ENCODE results near the gene RPL29.

Gene RPL29

GRCh38 chr3:51963951-51964451, 31.7 kb downstream of the RPL29 start:
- DNase-seq (ENCODE audit: low spot score), result no peak

GRCh38 chr3:51962854-51963530, 32.7 kb downstream of the RPL29 start:
- DNase-seq (ENCODE audit: low spot score), result no peak

- no peak for DNase-seq (ENCODE audit: low spot score)
Measured at GRCh38 chr3:51961602-51962569, 33.8 kb downstream of the RPL29 start.

- no peak for DNase-seq (ENCODE audit: low spot score)
Measured at GRCh38 chr3:51961011-51961410, 34.7 kb downstream of the RPL29 start.

- DNase-seq (ENCODE audit: low spot score), result no peak
Measured at GRCh38 chr3:51960386-51960785, 35.3 kb downstream of the RPL29 start.

GRCh38 chr3:51959651-51960050, 36.0 kb downstream of the RPL29 start:
- DNase-seq (ENCODE audit: low spot score), result no peak

- no peak for DNase-seq (ENCODE audit: low spot score)
Measured at GRCh38 chr3:51958603-51959521, 36.8 kb downstream of the RPL29 start.

- DNase-seq (ENCODE audit: low spot score), result no peak
Measured at GRCh38 chr3:51957520-51958205, 38.0 kb downstream of the RPL29 start.

GRCh38 chr3:51955893-51956770, 39.6 kb downstream of the RPL29 start:
- no peak for DNase-seq (ENCODE audit: low spot score)

GRCh38 chr3:51955175-51955892, 40.4 kb downstream of the RPL29 start, which contains the start of gene GPR62:
Gene GPR62, plus strand, starts transcription at chr3:51955381. Its CDS starts 272 bp downstream, at chr3:51955653.
- no peak for DNase-seq (ENCODE audit: low spot score)

GRCh38 chr3:51954713-51955112, 41.0 kb downstream of the RPL29 start:
- no peak for DNase-seq (ENCODE audit: low spot score)

GRCh38 chr3:51954105-51954504, 41.6 kb downstream of the RPL29 start:
- no peak for DNase-seq (ENCODE audit: low spot score)

GRCh38 chr3:51953445-51953844, 42.2 kb downstream of the RPL29 start:
- DNase-seq (ENCODE audit: low spot score), result no peak

GRCh38 chr3:51950899-51951298, 44.8 kb downstream of the RPL29 start:
- no peak for DNase-seq (ENCODE audit: low spot score)

GRCh38 chr3:51949121-51949520, 46.6 kb downstream of the RPL29 start:
- no peak for DNase-seq (ENCODE audit: low spot score)

- DNase-seq (ENCODE audit: low spot score), result no peak
Measured at GRCh38 chr3:51948016-51948580, 47.6 kb downstream of the RPL29 start.

- no peak for DNase-seq (ENCODE audit: low spot score)
Measured at GRCh38 chr3:51947215-51947900, 48.3 kb downstream of the RPL29 start.

- DNase-seq (ENCODE audit: low spot score), result no peak
Measured at GRCh38 chr3:51946796-51947195, 48.9 kb downstream of the RPL29 start.

All from COLO829 (cell line).